A549 (cell line): ENCODE results near the gene PMVK. TPM values are rescaled to one million over a fixed set of nuclear protein-coding genes. Genes with fewer than 3 reads are reported as not detected.

Source experiments
- ATAC-seq, 2 experiments: fragments of 200-7000 bp in 1 of 2; fragments of >200 bp in 1 of 2; cut with Nextera tagmentation in 1 of 2; cut with Tn5 transposase in 1 of 2; 3 replicates each; pipeline versions ENCODE4 v1.8.0 to v1.9.1; 2018 to 2020; ENCODE audit warnings: mild to moderate bottlenecking in 1 of 2, moderate library complexity in 1 of 2
- CTCF ChIA-PET: fragments of 300-600 bp; sonication (Branson Sonifier 250); formaldehyde crosslinking; extraction: SDS; loops from one replicate; lab custom pipeline; 2021; ENCODE audit warnings: antibody characterized with exemption, inconsistent platforms; lab: Yijun Ruan, JAX
- POLR2A ChIA-PET: fragments of 350-600 bp; formaldehyde crosslinking; extraction: SDS; loops from one replicate; lab custom pipeline; 2021; ENCODE audit warnings: antibody characterized with exemption, inconsistent platforms; lab: Yijun Ruan, JAX
- DNase-seq, 2 experiments: peaks; one replicate each; pipeline versions ENCODE4 v3.0.0 to v3.0.0-alpha.2; 2011 to 2016; ENCODE audit warnings: low read depth in 1 of 2, low spot score in 1 of 2
- FAIRE-seq: peaks from 2 replicates; lab custom pipeline; 2011; peaks lifted over from hg19 to GRCh38; lab: Jason Lieb, UNC
- H3K27ac ChIP-seq, 2 experiments: fragments of >200 bp; sonication (Bioruptor Twin); formaldehyde crosslinking; 3 replicates each; pipeline ENCODE4 v1.5.1; 2016 to 2017
- H3K4me1 ChIP-seq: fragments of >200 bp; sonication (Bioruptor Twin); formaldehyde crosslinking; 3 replicates; pipeline ENCODE4 v1.6.1; 2016
- H3K4me2 ChIP-seq: fragments of >200 bp; sonication (Bioruptor Twin); formaldehyde crosslinking; 3 replicates; pipeline ENCODE4 v1.6.1; 2016
- H3K4me3 ChIP-seq: fragments of >200 bp; sonication (Bioruptor Twin); formaldehyde crosslinking; 3 replicates; pipeline ENCODE4 v1.5.1; 2016
- H3K9me3 ChIP-seq: fragments of >200 bp; sonication (Bioruptor Twin); formaldehyde crosslinking; 3 replicates; pipeline ENCODE4 v1.6.1; 2016
- BHLHE40 ChIP-seq: IDR thresholded peaks from 2 replicates; pipeline ENCODE4 v1.6.1; 2012; ENCODE audit warnings: low read depth, low read length, inconsistent platforms
- CBX8 ChIP-seq: fragments of 200-600 bp; sonication (generic); IDR thresholded peaks from 2 replicates; pipeline ENCODE4 v1.6.1; 2016
- CEBPB ChIP-seq, 2 experiments: fragments of >200 bp in 1 of 2; sonication (Bioruptor Twin) in 1 of 2; formaldehyde crosslinking in 1 of 2; IDR thresholded peaks; 2 replicates each; pipeline ENCODE4 v1.6.1; 2012 to 2016
- CHD2 ChIP-seq: fragments of 150-350 bp; IDR thresholded peaks from 2 replicates; pipeline ENCODE4 v1.6.1; 2014; ENCODE audit warnings: low read length; ENCODE audit not compliant: partially characterized antibody
- CHD4 ChIP-seq: fragments of 200-600 bp; sonication (generic); IDR thresholded peaks from 2 replicates; pipeline ENCODE4 v1.6.1; 2016; ENCODE audit warnings: antibody characterized with exemption, mild to moderate bottlenecking, borderline replicate concordance
- EHF ChIP-seq: fragments of 250-450 bp; sonication (Bioruptor Pico); IDR thresholded peaks from 2 replicates; pipeline ENCODE4 v1.5.0; 2020; ENCODE audit warnings: mild to moderate bottlenecking
- EHMT2 ChIP-seq: fragments of 200-600 bp; sonication (generic); IDR thresholded peaks from 2 replicates; pipeline ENCODE4 v1.6.1; 2016; ENCODE audit warnings: antibody characterized with exemption, low read depth, mild to moderate bottlenecking, moderate library complexity
- ESRRA ChIP-seq: fragments of 150-350 bp; IDR thresholded peaks from 2 replicates; pipeline ENCODE4 v1.6.1; 2014; ENCODE audit warnings: mild to moderate bottlenecking, low read length, borderline replicate concordance
- FOSB ChIP-seq: fragments of 250-450 bp; sonication (Bioruptor Pico); IDR thresholded peaks from 2 replicates; pipeline ENCODE4 v1.5.0; 2020; ENCODE audit warnings: mild to moderate bottlenecking, moderate library complexity
- FOSL2 ChIP-seq, 2 experiments: fragments of 450-650 bp in 1 of 2; fragments of >200 bp in 1 of 2; sonication (Bioruptor Twin) in 1 of 2; formaldehyde crosslinking; IDR thresholded peaks; 2 replicates each; pipeline versions ENCODE4 v1.5.0 to v1.6.1; 2016 to 2020; ENCODE audit warnings: mild to moderate bottlenecking in 1 of 2, moderate library complexity in 1 of 2
- FOXS1 ChIP-seq: fragments of 250-450 bp; sonication (Bioruptor Pico); IDR thresholded peaks from 2 replicates; pipeline ENCODE4 v1.5.0; 2020; ENCODE audit warnings: mild to moderate bottlenecking, moderate library complexity
- HDAC2 ChIP-seq: fragments of 200-600 bp; sonication (generic); IDR thresholded peaks from 2 replicates; pipeline ENCODE4 v1.6.1; 2016
- HOXB5 ChIP-seq: fragments of 250-450 bp; sonication (Bioruptor Pico); IDR thresholded peaks from 2 replicates; pipeline ENCODE4 v1.5.0; 2020; ENCODE audit warnings: mild to moderate bottlenecking, moderate library complexity
- JUN ChIP-seq, 2 experiments: fragments of >200 bp; sonication (Bioruptor Twin); formaldehyde crosslinking; IDR thresholded peaks; 2 replicates in 1 of 2; 3 replicates in 1 of 2; pipeline ENCODE4 v1.6.1; 2016 to 2017
- JUNB ChIP-seq: fragments of >200 bp; sonication (Bioruptor Twin); formaldehyde crosslinking; IDR thresholded peaks from 2 replicates; pipeline ENCODE4 v1.6.1; 2016
- MYC ChIP-seq: IDR thresholded peaks from 2 replicates; pipeline ENCODE4 v1.6.1; 2012; ENCODE audit warnings: mild to moderate bottlenecking, inconsistent platforms, low read length, improper control_type of control experiment, borderline replicate concordance
- NPAS2 ChIP-seq: fragments of 250-450 bp; sonication (Bioruptor Pico); IDR thresholded peaks from 2 replicates; pipeline ENCODE4 v1.8.0; 2022; ENCODE audit warnings: mild to moderate bottlenecking, moderate library complexity, borderline replicate concordance
- NR3C1 ChIP-seq: fragments of >200 bp; sonication (Bioruptor Twin); formaldehyde crosslinking; IDR thresholded peaks from 3 replicates; pipeline ENCODE4 v1.6.1; 2017
- PHF8 ChIP-seq: fragments of 200-600 bp; sonication (generic); IDR thresholded peaks from 2 replicates; pipeline ENCODE4 v1.6.1; 2016; ENCODE audit warnings: low read depth, mild to moderate bottlenecking, antibody characterized with exemption, moderate library complexity, borderline replicate concordance
- POLR2AphosphoS2 ChIP-seq: conservative IDR thresholded peaks from 2 replicates; pipeline ENCODE4 v1.6.1; 2012; ENCODE audit warnings: low read length, improper control_type of control experiment, inconsistent platforms
- RAD21 ChIP-seq, 2 experiments: fragments of >200 bp in 1 of 2; sonication (Bioruptor Twin) in 1 of 2; formaldehyde crosslinking in 1 of 2; IDR thresholded peaks in 1 of 2; conservative IDR thresholded peaks in 1 of 2; 2 replicates in 1 of 2; 3 replicates in 1 of 2; pipeline ENCODE4 v1.6.1; 2012 to 2018; ENCODE audit warnings: inconsistent platforms in 1 of 2
- RFX5 ChIP-seq: fragments of 450-650 bp; IDR thresholded peaks from 2 replicates; pipeline ENCODE4 v1.7.1; 2014; ENCODE audit warnings: antibody characterized with exemption, mild to moderate bottlenecking, moderate library complexity
- SMC3 ChIP-seq: fragments of >200 bp; sonication (Bioruptor Twin); formaldehyde crosslinking; IDR thresholded peaks from 3 replicates; pipeline ENCODE4 v1.6.1; 2018; ENCODE audit warnings: inconsistent platforms
- TFCP2L1 ChIP-seq: fragments of 250-450 bp; sonication (Bioruptor Pico); IDR thresholded peaks from 2 replicates; pipeline ENCODE4 v1.5.0; 2021; ENCODE audit warnings: mild to moderate bottlenecking
- TP53 ChIP-seq: fragments of 250-450 bp; sonication (Bioruptor Pico); IDR thresholded peaks from 2 replicates; pipeline ENCODE4 v1.5.0; 2021; ENCODE audit warnings: mild to moderate bottlenecking, moderate library complexity
- ZC3H11A ChIP-seq: fragments of 450-650 bp; IDR thresholded peaks from 2 replicates; pipeline ENCODE4 v1.6.1; 2014; ENCODE audit warnings: antibody characterized with exemption, mild to moderate bottlenecking
- ZNF302 ChIP-seq: fragments of 250-450 bp; sonication (Bioruptor Pico); IDR thresholded peaks from 2 replicates; pipeline ENCODE4 v1.9.0; 2021; ENCODE audit warnings: inconsistent platforms, mild to moderate bottlenecking, moderate library complexity
- WGBS: methylation state at CpG from one replicate; pipeline ENCODE4 v1.1.6; 2017; ENCODE audit errors: missing lambda C conversion rate; 5-methylcytosine and 5-hydroxymethylcytosine counted together
- polyA plus RNA-seq, 4 experiments: library from polyadenylated mRNA; depleted of rRNA in 3 of 4; stranded (reverse); fragments of >200 nt; fragmentation: RNase III in 1 of 4; extraction: RNeasy Plus Mini Kit Qiagen cat#74134 plus additional on column Dnase treatment in 1 of 4; gene quantifications; 2 replicates in 3 of 4; 3 replicates in 1 of 4; pipeline ENCODE4 v1.2.3, GENCODE V29; 2011 to 2017
- TF ChIP-seq, protein P1 (sequence below): IDR thresholded peaks from 2 replicates; pipeline ENCODE4 v1.6.1; 2012
- TF ChIP-seq, protein P2 (sequence below): fragments of 200-600 bp; sonication (generic); IDR thresholded peaks from 2 replicates; pipeline ENCODE4 v1.6.1; 2016; ENCODE audit warnings: antibody characterized with exemption, mild to moderate bottlenecking, moderate library complexity
- TF ChIP-seq, protein P3 (sequence below): fragments of >200 bp; sonication (Bioruptor Twin); formaldehyde crosslinking; IDR thresholded peaks from 3 replicates; pipeline ENCODE4 v1.6.1; 2016

Gene PMVK
- polyA plus RNA-seq, 2 of the 4 experiments (the other 2 are of a cell fraction) = 35.7 to 52.0 TPM

DNA sequence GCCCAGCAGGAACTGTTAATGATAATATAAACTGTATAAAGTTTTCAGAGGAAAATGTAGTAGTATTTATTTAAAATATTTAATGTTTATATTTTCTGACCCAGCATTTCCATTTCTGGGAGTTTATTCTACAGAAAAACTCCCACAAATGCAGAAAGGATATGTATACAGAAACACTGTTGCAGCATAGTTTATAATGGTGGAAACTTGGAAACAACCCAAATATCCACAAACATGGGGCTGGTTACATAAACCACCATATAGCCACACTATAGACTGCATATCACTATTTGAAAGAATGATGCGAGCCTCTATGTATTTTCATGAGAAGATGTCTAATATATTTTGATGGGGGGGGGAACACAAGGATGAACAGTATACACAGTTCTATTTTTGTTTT lies 34.9 kb downstream of the PMVK start:
- H3K9me3 ChIP-seq = no peaks in the 10 kb centered on the region
- TF ChIP-seq FOXS1 (CRISPR knock-in tag) (no peak), NR3C1 (no peak), JUN (IDR thresholded peaks at IDR 0.05) (no peak), CHD4 (no peak), EHMT2 (no peak), ZNF302 (CRISPR knock-in tag) (no peak), PHF8 (no peak), FOSB (CRISPR knock-in tag) (no peak), EHF (no peak), BHLHE40 (no peak), SMC3 (no peak), FOSL2 (IDR thresholded peaks at IDR 0.05) (no peak), FOSL2 (CRISPR knock-in tag; IDR thresholded peaks at IDR 0.05) (no peak), RAD21 (conservative IDR thresholded peaks at IDR 0.05 in 1 of 2, IDR thresholded peaks at IDR 0.05 in 1 of 2) (no peak)
- TF ChIP-seq, protein P1, sequence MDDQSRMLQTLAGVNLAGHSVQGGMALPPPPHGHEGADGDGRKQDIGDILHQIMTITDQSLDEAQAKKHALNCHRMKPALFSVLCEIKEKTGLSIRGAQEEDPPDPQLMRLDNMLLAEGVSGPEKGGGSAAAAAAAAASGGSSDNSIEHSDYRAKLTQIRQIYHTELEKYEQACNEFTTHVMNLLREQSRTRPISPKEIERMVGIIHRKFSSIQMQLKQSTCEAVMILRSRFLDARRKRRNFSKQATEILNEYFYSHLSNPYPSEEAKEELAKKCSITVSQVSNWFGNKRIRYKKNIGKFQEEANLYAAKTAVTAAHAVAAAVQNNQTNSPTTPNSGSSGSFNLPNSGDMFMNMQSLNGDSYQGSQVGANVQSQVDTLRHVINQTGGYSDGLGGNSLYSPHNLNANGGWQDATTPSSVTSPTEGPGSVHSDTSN = no peak
- TF ChIP-seq, all 56 proteins: peak for 0
- H3K4me1 ChIP-seq = no peaks in the 10 kb centered on the region
- H3K4me2 ChIP-seq = no peak overlapping the region
- no peak overlapping the region for H3K27ac ChIP-seq
- ChIA-PET CTCF (interaction anchor here (1.9 kb wide), 1 partner anchor 23 kb away, joined by 5 read pairs; no protein-coding TSS in a partner anchor), POLR2A (no interaction called here)
- no peak for ATAC-seq
- 78% methylated on average over 1 of the region's 1 CpG for WGBS
- no peak for DNase-seq
- no peak overlapping the region for H3K4me3 ChIP-seq
- no peak for FAIRE-seq

DNA sequence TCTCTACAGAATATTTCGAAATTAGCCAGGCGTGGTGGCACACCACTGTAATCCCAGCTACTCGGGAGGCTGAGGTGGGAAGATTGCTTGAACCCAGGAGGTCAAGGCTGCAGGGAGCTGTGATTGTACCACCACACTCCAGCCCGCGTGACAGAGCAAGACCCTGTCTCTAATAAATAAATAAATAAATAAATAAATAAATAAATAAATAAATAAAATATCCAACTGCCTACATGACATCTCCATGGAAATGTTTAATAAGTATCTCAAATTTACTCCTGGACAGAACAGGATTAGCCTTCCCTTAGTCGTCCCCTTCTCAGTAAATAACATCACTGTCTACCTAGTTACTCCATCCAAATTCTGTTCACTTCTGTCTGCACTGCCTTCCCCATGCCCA lies 37.5 kb downstream of the PMVK start:
- Histone ChIP-seq H3K4me3 (no peak overlapping the region), H3K4me2 (no peak overlapping the region), H3K27ac (no peak overlapping the region), H3K9me3 (no peaks in the 10 kb centered on the region), H3K4me1 (no peaks in the 10 kb centered on the region)
- WGBS = 68% methylated on average over 6 of the region's 6 CpGs
- TF ChIP-seq TFCP2L1 (CRISPR knock-in tag) (no peak), NR3C1 (no peak), ZC3H11A (peak; percentile 53), TP53 (CRISPR knock-in tag) (no peak), HDAC2 (no peak), JUN (IDR thresholded peaks at IDR 0.05) (no peak), HOXB5 (no peak)
- POLR2A ChIA-PET = no interaction called here
- FAIRE-seq (no peak), ATAC-seq (no peak), DNase-seq (no peak)
- CTCF ChIA-PET = no interaction called here

DNA sequence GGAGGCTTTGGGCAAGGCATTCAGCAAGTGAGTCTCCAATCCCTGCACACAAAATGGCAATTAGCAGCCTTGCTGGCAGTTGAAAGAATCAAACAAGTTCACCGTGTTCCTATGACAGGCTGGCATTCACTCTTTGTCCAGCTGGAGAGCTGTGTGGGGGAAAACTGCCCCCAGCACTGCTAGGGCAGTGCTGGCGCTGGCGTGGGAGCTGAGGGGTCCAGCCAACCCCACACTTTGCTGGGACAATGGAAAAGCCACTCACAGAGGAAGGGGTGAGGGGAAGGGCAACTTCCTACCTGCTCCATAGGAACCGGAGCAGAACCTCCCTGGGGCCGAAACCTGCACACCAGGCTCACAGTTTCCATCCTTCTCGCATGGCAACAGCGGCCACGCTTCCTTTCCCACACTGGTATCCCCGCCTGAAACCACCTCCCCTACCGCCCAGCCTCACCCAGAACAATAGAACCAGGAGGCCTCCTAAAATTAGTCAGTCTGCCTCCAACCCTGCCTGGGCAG lies 39.7 kb downstream of the PMVK start:
- 61% methylated on average over 10 of the region's 10 CpGs for WGBS
- DNase-seq (no peak), FAIRE-seq (no peak), ATAC-seq (peak; percentile 21 to 37; a peak in 3 of 6 replicates)
- Histone ChIP-seq H3K4me3 (no peak overlapping the region), H3K4me1 (no peaks in the 10 kb centered on the region), H3K4me2 (no peak overlapping the region), H3K9me3 (peaks cover 6% of the 10 kb centered on the region; the same call in 1 of the 3 replicates), H3K27ac (no peak overlapping the region)
- CTCF ChIA-PET = interaction anchor here (0.5 to 1.9 kb wide), 7 partner anchors 9 to 350 kb away, joined by 3 to 7 read pairs (median 3); no protein-coding TSS in a partner anchor
- POLR2A ChIA-PET = no interaction called here
- no peak for TF ChIP-seq CBX8
- TF ChIP-seq, protein P2, sequence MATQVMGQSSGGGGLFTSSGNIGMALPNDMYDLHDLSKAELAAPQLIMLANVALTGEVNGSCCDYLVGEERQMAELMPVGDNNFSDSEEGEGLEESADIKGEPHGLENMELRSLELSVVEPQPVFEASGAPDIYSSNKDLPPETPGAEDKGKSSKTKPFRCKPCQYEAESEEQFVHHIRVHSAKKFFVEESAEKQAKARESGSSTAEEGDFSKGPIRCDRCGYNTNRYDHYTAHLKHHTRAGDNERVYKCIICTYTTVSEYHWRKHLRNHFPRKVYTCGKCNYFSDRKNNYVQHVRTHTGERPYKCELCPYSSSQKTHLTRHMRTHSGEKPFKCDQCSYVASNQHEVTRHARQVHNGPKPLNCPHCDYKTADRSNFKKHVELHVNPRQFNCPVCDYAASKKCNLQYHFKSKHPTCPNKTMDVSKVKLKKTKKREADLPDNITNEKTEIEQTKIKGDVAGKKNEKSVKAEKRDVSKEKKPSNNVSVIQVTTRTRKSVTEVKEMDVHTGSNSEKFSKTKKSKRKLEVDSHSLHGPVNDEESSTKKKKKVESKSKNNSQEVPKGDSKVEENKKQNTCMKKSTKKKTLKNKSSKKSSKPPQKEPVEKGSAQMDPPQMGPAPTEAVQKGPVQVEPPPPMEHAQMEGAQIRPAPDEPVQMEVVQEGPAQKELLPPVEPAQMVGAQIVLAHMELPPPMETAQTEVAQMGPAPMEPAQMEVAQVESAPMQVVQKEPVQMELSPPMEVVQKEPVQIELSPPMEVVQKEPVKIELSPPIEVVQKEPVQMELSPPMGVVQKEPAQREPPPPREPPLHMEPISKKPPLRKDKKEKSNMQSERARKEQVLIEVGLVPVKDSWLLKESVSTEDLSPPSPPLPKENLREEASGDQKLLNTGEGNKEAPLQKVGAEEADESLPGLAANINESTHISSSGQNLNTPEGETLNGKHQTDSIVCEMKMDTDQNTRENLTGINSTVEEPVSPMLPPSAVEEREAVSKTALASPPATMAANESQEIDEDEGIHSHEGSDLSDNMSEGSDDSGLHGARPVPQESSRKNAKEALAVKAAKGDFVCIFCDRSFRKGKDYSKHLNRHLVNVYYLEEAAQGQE = no peak
- no peak for TF ChIP-seq NR3C1
- TF ChIP-seq PHF8 = no peak
- TF ChIP-seq ESRRA = no peak
- TF ChIP-seq MYC = no peak
- no peak for TF ChIP-seq NPAS2 (CRISPR knock-in tag)
- TF ChIP-seq EHF = no peak
- TF ChIP-seq CHD2 = no peak
- no peak for TF ChIP-seq RFX5
- TF ChIP-seq, protein P3, sequence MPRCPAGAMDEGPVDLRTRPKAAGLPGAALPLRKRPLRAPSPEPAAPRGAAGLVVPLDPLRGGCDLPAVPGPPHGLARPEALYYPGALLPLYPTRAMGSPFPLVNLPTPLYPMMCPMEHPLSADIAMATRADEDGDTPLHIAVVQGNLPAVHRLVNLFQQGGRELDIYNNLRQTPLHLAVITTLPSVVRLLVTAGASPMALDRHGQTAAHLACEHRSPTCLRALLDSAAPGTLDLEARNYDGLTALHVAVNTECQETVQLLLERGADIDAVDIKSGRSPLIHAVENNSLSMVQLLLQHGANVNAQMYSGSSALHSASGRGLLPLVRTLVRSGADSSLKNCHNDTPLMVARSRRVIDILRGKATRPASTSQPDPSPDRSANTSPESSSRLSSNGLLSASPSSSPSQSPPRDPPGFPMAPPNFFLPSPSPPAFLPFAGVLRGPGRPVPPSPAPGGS = no peak
- TF ChIP-seq CEBPB (IDR thresholded peaks at IDR 0.05) = no peak
- TF ChIP-seq JUNB = no peak
- TF ChIP-seq FOXS1 (CRISPR knock-in tag) = no peak
- TF ChIP-seq POLR2AphosphoS2 = no peak
